Gastrocnemius medialis (tissue), 4 donors: ENCODE data around the gene KIF26B.

ENCODE experiments used
- POLR2A ChIP-seq, 2 donors: fragments of 450-650 bp; IDR thresholded peaks; one replicate each; pipeline ENCODE4 v1.6.1; 2017; ENCODE audit warnings: antibody characterized with exemption in 2 of 2, mild to moderate bottlenecking in 2 of 2, moderate library complexity in 2 of 2
- TF ChIP-seq, protein P1 (sequence below), 5 experiments: fragments of 450-650 bp in 3 of 5; fragments of 200-600 bp in 2 of 5; sonication (generic) in 2 of 5; IDR thresholded peaks in 4 of 5; conservative IDR thresholded peaks in 1 of 5; 1 replicate in 4 of 5; 2 replicates in 1 of 5; pipeline ENCODE4 v1.5.1; 2016 to 2019; ENCODE audit warnings: antibody characterized with exemption in 5 of 5, mild to moderate bottlenecking in 3 of 5, moderate library complexity in 3 of 5

DNA sequence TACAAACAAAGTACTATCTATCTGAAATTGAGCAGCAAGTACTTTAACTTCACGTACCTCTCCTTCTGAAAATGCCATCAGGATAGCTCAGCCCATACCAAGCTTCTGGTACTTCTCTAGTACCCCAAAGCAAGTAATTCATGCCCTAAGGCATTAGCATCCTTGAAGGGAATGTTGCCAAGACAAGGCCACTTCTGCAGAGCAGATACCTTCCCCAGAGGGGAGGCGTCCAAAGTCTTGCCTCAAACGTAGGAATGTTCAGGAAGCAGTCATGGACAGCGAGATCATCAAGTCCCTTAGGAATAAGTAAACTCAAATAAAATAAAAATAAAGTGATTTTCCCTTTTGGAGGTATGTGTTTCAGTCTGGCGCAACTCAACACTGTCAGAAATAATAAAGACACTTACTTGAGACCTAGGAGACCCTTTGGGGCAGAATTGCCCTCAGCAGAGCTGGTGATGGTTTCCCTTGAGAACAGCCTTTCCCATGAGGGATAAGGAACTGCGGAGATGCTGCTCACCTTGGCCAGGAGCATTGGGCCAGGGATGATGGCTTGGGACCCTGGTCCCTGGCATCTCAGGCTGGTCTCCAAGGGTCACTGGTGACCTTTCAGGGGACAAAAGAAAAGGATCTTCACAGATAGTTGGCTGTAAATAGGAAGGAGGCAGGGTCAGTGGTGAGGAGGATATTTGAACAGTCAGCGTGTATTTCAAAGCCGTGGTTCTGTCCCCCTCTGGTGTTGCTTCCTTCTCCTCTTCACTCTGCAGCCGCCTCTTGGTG lies 522.9 kb downstream of the KIF26B start:
- TF ChIP-seq, protein P1, sequence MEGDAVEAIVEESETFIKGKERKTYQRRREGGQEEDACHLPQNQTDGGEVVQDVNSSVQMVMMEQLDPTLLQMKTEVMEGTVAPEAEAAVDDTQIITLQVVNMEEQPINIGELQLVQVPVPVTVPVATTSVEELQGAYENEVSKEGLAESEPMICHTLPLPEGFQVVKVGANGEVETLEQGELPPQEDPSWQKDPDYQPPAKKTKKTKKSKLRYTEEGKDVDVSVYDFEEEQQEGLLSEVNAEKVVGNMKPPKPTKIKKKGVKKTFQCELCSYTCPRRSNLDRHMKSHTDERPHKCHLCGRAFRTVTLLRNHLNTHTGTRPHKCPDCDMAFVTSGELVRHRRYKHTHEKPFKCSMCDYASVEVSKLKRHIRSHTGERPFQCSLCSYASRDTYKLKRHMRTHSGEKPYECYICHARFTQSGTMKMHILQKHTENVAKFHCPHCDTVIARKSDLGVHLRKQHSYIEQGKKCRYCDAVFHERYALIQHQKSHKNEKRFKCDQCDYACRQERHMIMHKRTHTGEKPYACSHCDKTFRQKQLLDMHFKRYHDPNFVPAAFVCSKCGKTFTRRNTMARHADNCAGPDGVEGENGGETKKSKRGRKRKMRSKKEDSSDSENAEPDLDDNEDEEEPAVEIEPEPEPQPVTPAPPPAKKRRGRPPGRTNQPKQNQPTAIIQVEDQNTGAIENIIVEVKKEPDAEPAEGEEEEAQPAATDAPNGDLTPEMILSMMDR (IDR thresholded peaks at IDR 0.05 in 4 of 5, conservative IDR thresholded peaks at IDR 0.05 in 1 of 5), result no peak
- no peak for TF ChIP-seq POLR2A (IDR thresholded peaks at IDR 0.05)
